SK-N-SH (cell line): ENCODE results near the gene SASH1.

ENCODE experiments used
- CTCF ChIP-seq: fragments of 200-600 bp; sonication (generic); IDR thresholded peaks from 2 replicates; pipeline ENCODE4 v1.6.1; 2017; ENCODE audit warnings: antibody characterized with exemption, mild to moderate bottlenecking, moderate library complexity
- MXI1 ChIP-seq: IDR thresholded peaks from 2 replicates; pipeline ENCODE4 v1.6.1; 2012; ENCODE audit warnings: mild to moderate bottlenecking, low read depth, low read length, improper control_type of control experiment
- POLR2AphosphoS5 ChIP-seq: IDR thresholded peaks from 2 replicates; pipeline ENCODE4 v1.6.1; 2012; ENCODE audit warnings: low read depth, low read length

GRCh38 chr6:148487461-148487860, 144.8 kb downstream of the SASH1 start:
- TF ChIP-seq POLR2AphosphoS5 (no peak), CTCF (no peak), MXI1 (no peak)
